GM19468 (cell line): ENCODE data around the gene KLF13.

Source experiments
- ATAC-seq: cut with Tn5 transposase; IDR thresholded peaks from one replicate; pipeline ENCODE4 v1.9.1; 2021; ENCODE audit warnings: mild to moderate bottlenecking, moderate library complexity, moderate number of reproducible peaks; ENCODE audit not compliant: unreplicated experiment; ENCODE audit errors: extremely low read depth

KLF13 gene

DNA sequence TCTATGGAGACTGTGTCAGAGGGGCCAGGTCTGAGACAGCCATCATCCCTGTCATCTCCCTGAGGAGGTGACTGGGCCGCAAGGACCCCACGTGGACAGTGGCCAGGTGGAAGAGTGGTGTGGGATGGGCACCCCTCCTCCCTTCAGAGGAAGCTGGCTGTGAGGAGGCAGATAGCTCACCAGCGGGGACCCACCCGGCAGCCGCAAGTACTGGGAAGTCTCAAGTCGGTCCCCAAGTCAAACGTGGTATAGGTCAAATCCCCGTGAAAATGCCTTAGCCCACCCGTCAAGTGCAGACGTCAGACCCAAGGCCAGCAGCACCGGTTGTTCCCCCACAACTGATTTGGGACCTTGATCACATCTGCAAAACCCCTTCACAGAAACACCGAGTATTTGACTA lies 12.3 kb upstream of the KLF13 start:
- no peak for ATAC-seq

DNA sequence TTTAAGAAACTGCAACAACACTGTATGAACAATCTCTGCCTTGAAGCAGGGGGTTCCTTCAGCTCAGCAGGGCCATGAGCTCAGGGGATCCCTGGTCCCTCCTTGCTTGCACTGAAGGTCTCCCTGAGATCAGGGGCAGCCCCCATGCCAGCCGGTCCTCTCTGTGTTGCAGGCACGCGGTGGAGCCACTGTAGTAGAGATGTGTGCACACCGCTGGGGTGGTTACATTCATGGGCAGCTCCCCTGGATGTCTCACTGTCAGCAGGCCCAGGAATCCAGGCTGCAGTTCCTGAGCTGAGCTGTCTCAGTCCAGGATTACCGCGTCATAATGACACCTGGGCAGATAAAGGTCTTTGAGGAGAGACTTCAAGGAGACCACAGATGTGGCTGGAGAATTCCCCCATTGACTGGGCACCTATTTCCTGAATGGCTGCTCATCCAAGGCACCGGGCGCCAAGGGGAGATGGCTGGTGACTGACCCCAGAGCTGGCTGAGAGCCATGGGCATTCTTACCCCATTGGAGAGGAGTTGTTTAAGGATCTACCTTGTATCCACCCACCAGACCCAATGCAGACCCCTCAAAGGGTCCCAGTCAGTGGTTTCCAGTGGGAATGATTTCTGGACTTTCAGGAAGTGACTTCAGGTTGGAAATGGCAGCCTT lies 10.4 kb upstream of the KLF13 start:
- no peak for ATAC-seq

DNA sequence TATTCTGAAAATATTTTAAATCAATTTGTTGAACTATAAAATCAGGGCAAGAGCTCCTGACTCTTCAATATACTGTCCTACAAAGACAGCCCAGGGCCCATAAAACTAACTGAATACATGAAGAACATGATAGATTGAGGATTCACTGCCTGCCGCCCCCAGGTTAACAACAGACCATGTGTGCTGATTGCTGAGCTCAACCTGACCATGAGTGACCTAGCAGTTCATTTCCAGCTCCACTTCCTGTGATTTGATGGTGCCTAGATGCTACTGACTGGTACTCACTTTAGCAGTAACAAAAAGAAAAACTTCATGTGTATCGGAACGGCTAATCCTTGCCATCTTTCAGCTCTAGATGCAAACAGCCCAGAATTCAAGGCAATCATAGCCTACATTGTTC lies 9.6 kb upstream of the KLF13 start:
- no peak for ATAC-seq

DNA sequence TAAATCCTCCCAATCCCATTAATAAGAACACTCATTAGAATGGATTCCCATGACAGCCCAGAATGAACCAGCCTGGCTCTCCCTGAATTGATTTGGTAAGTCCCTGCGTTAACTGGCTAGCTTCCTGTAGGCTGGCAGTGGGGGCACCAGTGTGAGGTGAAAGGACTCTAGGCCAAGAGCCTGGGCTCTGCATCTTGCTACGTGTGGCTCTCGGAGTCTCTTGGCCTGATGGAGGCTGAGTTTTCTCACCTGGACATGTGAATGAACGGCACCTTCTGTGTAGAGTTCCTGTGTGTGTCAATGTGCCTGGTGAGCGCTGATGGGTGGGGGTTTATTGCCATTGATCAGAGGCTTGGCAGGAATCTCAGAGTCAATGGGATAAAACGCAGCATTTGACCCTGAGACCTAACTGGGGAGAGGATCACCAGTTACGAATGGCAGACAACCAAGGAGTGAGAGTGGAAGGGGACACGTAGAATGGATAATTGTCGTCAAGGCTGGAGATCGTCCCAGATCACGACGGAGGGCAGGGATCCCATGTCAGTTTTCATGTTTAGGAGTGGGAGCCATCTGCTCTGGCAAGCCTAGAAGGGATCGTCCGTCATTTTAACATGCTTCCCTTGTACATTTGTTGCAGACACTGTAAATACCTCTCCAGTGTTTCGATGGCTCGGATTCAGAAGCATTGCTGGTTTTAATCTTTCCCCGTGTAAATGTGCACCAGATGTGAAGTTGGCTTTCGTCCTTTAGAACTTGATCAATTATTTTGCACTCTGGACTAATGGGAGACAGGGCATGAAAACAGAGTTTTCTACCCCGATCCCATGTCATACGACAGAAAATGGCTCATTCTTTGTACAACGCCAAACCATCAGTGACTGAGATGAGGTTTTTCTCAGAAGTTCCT lies 9.0 kb upstream of the KLF13 start:
- ATAC-seq = no peak

DNA sequence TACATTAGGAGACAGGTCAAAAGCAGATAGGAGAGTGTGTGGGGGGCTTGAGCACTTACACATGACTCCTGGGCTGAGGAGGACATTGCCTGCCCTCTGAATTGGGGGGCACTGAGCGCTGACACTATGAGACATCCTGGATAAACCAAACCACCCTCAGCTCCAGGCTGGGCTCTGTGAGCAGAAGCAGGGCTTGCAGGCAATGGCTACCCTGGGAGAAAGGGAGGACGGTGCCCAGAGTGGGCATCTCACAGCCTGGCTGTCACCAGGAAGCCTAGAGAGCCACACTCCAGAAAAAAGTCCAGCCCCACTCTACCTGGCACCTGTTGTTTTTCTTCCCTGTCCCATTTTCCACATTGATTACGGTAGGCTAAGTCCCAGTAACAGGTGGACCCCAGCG lies 8.2 kb upstream of the KLF13 start:
- ATAC-seq = no peak

DNA sequence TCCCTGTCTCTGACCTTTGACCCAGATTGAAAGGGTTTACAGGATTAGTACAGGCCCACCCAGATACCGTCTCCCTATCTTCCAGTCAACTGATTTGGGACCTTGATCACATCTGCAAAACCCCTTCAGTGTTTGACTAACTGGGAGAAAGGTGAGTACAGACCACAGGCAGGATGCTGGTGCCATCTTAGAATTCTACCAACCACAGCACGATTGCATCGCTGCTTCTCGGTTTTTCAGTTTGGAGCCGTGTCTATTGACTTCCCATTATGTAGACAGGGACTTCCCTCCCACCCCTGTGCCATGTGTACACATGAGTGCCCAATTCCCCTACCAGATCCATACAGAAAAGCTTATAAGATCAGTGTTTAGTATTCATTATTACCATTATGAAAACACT lies 6.6 kb upstream of the KLF13 start:
- ATAC-seq = no peak

DNA sequence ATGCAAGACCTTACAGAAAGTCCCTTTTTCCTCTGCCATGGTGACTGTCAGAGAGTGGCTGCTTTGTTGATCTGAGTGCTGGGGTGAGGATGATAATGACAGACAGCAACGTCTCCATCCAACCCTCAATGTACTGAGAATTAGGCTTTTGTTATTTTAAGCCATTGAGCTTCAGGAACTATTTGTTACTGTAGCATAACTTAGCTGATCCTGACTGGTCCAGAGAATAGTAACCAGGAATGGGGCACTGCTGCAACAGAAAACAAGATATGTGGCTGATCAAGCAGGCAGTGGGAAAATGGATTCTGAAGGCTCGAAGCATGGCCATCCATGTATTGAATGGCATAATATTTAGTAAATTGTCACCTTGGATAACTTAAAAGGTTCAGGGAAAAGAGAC lies 5.2 kb upstream of the KLF13 start:
- no peak for ATAC-seq

DNA sequence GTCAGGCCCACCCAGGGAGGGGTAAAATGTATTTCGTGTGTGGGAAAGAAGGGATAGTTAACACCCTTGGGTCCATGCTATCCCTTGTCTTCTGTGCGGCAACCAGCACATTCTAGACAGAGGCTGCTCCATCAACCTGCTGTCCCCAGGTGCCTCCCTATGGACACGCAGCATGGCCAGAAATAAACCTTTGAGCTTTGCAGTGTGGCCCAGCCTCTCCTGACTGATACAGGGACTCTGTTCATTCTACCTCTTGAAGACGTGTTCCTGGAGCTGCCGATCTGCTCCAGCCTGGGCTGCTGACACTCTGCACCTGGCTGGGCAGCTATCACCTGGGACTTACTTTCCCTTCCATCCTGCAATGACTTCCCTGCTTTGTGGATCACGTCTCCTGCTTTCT lies 4.1 kb upstream of the KLF13 start:
- ATAC-seq = no peak

DNA sequence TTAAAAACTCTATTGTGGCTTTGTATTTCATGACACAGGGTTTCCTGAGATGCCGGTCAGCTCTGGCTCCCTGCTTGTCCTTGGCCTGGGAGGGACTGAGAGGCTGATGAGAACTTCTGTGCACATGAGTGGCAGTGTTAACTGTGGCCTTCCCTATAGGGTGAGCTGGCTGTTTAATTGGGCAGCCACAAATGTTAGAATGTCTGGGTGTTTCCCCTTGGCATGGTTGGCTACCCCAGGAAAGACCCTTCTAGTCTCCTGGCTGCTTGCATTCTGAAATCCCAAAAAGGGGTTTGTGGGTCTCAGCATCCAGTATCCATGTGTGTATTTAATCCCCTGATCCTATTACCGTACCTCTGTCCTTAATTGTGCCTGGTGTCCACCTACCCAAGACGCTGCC lies 3.0 kb upstream of the KLF13 start:
- ATAC-seq = no peak

DNA sequence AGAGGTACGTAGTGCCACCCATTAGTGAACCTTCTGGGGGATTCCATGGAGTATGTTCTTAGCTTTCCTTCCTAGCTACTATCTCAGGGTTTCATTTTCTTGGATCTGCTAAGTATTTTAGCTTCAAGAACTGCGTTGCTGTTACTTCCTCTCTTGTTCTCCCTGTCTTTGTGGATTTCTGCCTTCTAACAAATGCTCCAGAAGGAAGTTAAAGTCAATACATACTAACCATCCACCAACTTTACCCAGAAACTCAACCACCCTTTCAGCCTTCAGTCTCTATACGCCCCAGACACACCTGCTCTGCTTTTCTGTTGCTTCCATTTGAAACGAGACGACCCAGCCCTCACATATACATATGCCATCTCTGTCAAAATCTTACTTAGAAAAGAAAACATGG lies 2.4 kb upstream of the KLF13 start:
- no peak for ATAC-seq

DNA sequence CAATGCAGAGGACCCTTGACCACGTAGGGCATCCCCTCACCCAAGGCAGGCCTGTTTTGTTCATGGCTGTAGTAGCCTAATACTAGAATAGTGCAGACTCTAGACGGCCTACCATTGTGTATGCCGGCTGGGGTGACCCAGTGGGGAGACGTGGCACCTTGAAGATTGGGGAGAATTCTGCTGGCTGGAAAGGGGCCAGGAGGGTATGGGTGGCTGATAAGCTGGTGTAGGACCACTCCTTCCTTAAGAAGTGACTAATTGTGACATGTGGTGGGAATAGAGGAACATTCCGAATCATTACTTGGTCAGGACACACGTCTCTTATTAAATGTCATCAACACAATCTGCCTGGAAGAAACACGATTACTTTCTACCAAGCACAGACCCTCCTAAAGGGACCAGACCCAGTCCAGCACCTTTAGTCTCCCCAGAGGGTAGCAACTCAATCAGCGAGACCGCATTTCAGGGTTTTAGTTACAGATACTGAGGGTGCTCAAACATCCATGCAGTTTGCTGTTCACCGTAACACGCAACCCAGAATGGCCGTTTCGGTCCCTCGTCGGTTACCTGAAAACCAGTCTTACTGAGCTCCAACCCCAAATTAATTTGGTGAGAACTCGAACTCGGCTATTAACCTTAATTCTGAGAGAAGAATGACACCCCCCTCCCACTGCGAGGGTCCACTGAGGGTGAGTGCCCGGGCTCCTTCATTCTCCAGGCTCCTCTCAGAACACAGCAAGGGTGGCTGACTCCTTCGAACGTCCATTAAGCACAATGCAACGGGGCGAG lies 1.6 kb upstream of the KLF13 start:
- no peak for ATAC-seq

DNA sequence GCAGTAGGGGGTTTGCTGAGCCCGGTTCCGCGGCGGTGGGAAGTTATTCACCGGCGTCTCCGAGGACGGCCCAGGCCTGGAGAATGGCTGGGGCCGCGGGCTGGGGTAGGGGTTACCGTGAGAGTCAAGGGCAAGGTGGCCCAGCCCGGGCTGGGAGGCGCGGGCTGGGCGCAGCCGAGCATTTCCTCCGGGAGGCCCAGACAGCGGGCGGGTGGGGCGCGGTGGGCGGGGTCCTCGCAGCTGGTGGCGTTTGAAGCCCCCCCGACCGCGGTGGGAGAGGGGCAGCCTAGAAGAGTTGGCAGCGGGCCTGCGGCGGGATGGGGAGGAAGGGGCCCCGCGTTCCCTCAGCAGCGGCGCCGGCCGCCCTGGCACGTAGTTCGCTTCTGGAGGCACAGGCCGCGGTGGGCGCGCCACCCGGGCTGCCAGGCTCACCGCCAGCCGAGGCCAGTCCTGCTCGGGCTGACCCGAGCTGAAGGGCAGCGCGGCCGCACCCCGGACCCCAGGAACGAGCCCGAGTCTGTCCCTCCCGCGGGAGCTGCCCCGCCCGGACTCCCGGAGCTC lies 960 bp upstream of the KLF13 start:
- no peak for ATAC-seq

DNA sequence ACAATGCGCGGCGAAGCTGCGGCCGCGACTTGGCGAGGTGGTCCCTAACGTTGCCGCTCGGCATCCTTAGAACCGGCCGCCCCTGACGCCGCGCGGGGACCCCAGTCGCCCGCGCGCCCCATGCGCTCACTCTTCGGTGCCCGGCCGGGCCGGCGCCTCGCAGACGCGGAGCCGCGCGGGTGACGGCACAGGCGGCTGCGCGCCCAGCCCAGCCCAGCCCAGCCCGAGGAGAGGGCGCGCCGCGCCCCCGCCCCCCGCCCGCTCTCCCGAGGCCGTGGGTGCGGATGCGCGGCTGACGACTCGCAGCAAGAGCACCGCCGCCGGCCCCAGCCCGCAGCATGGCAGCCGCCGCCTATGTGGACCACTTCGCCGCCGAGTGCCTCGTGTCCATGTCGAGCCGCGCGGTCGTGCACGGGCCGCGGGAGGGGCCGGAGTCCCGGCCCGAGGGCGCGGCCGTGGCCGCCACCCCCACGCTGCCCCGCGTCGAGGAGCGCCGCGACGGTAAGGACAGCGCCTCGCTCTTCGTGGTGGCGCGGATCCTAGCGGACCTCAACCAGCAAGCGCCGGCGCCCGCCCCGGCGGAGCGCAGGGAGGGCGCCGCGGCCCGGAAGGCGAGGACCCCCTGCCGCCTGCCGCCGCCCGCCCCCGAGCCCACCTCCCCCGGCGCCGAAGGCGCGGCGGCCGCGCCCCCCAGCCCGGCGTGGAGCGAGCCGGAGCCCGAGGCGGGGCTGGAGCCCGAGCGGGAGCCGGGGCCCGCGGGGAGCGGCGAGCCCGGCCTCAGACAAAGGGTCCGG lies 437 bp downstream of the KLF13 start:
- ATAC-seq = no peak

DNA sequence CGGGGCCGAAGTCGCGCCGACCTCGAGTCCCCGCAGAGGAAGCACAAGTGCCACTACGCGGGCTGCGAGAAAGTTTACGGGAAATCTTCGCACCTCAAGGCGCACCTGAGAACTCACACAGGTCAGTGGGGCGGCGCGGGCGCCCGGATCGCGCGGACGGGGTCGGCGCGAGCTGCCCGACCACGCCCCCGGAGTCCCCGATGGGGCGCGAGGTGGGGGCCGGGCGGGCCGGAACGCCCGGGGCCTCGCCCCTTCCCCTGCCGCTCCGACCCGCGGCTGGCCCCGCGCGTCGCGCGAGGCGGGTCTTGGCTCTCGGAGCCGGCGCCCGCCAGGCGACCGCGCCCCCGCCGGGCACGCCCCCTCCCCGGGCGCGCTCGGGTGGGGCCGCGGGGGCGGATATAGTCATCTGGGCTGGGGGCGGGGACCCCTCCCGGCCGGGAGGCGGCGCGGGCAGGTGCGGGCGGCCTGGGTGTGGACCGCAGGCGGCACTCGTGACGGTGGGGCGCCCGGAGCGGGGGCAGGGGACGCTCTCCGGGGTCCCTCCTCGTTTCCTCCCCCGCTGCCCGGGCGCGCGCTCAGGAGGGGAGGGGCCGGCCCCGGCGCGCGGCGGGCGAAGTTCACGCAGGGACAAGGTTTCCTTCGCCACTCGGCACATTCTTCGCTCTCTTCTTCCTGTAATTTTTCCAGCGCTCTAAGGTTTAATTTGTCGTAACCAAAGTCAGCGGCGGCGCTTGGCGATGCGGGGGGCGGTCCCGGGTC lies 1.2 kb downstream of the KLF13 start:
- no peak for ATAC-seq

DNA sequence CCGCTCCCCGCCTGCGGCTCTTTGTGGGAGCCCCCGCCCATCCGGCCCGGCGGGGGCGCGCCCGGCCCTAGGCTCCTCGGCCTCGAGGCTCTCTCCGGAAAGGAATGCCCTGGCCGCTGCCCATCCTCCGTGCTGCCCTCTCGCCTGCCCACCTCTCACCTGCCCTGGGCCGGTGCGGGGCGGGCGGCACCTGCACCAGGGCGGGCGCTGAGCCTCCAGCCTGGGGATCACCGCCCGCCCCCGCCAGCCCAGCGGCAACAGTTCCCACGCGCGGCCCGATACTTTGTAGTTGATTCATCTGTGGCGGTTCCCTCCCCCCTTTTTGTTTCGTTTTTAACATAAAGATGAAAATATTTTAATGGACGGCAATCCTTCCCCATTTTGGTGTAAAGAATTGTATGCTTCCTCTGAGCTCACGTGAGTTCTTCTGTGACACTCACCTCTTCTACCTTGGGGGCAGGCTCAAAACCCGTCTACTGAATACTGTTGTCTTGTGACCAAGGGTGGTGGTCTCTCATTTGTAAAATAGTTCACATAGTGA lies 1.9 kb downstream of the KLF13 start:
- ATAC-seq = no peak

DNA sequence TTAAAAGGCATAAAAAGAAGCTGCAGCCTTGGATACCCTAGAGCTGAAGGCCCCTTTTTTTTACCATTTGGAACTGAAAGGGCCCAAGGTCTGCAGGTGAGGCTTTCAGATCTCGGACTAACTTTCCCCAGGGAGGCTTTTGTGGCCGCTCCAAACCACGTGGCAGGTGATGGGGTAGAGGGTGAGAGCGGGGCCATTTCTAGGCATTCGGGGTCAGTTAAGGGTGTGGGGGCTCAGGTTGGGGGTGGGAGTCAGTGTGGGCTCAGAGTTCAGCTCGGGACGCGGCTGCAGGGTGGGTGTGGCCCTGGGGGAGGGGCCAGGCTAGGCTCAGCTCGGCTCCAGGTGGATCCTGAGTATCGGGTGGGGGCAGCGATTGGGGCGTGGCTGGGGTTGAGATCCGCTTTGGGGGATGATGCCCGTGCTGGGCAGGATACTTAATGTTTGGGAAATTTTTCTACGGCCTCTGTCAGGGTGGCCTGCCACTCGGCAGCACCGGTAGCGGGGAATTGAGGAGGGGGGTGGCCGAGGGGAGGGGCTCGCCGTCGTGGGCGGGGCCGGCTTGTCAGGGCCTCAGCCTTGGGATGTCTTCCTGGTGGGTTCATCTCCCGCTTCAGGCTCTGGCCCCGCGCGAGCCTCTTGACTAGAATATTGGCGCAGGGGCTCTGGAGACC lies 2.5 kb downstream of the KLF13 start:
- ATAC-seq = no peak

DNA sequence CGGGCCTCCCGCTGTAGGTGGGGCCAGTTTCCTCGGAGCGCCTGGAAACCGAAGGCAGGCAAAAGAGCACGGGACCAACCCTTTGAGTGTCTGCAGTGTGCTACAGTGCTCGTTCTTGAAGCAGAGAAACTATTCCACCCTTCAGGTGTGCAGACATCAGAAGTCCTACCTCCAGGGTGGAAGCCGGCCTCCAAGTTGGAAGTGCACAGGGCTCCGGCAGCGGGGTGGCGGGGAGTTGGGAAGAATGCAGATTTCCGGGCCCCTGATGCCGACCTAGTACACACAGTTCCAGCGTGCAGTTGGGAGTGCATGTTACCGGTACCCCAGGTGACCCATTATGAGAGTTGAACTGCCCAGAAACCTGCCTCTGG lies 3.0 kb downstream of the KLF13 start:
- ATAC-seq = no peak

DNA sequence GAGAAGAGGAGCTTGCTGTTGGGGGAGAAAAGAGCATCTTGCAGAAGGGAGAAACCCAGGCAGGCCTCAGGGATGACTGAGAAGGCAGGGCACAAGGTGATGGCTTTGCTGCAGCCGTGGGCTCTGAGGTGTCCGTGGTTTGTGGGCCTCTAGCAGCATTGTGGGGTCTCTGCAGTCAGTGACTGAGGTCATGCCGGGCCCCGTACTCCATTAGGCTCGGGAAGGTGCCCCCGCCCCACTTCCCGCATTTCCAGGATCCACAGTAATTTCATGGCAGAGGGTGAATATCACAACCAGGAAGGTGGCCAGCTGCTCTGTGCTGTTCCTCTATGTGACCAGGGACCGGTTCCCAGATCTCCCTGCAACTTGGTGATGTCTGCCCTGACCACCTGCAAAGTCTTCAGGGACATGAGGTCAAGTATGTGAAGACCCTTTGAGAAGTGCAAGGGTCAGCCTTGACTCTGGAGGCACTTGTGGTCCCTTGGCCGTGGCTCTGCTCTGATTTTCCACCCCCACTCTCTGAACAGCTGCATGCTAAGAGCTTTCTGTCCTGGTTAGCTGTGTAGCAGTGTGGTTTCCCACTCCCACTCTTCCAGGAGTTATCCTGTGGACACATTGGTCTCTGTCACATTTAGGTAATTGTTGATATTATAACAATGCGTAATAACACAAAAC lies 3.6 kb downstream of the KLF13 start:
- ATAC-seq = no peak
